Hepatocyte (in vitro differentiated cells): ENCODE data around the gene WIF1.

Source experiments
- EZH2 ChIP-seq: fragments of 200-600 bp; sonication (generic); IDR thresholded peaks from 2 replicates; pipeline ENCODE4 v1.6.1; 2016; ENCODE audit warnings: antibody characterized with exemption, mild to moderate bottlenecking, borderline replicate concordance
- EZH2phosphoT487 ChIP-seq: fragments of 200-600 bp; sonication (generic); IDR thresholded peaks from one replicate; pipeline ENCODE4 v1.6.1; 2018; ENCODE audit warnings: antibody characterized with exemption, mild to moderate bottlenecking, low read depth, moderate library complexity; ENCODE audit not compliant: unreplicated experiment, severe bottlenecking
- TF ChIP-seq, protein P1 (sequence below): fragments of 200-600 bp; sonication (generic); IDR thresholded peaks from 2 replicates; pipeline ENCODE4 v1.5.1; 2016; ENCODE audit warnings: antibody characterized with exemption, mild to moderate bottlenecking; ENCODE audit not compliant: poor library complexity

DNA sequence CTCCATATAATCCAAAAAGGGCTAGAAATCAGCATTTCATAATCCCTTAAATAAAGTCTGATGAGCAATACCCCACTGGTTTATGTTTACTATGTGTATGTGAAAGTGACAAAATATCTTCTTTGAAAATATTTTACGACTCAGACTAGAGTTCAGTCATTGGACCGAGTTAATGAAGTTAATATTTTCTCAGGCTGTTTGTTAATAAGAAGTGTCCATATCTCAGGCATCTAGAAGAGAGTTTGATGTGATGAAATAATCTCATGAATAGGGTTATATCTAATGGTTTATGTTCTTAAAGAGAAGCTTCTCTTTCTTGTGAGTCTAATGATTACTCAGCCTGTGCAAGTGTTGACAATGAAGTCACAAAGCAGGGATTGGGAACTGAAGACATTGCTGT, 51.8 kb downstream of the WIF1 start:
- TF ChIP-seq, protein P1, sequence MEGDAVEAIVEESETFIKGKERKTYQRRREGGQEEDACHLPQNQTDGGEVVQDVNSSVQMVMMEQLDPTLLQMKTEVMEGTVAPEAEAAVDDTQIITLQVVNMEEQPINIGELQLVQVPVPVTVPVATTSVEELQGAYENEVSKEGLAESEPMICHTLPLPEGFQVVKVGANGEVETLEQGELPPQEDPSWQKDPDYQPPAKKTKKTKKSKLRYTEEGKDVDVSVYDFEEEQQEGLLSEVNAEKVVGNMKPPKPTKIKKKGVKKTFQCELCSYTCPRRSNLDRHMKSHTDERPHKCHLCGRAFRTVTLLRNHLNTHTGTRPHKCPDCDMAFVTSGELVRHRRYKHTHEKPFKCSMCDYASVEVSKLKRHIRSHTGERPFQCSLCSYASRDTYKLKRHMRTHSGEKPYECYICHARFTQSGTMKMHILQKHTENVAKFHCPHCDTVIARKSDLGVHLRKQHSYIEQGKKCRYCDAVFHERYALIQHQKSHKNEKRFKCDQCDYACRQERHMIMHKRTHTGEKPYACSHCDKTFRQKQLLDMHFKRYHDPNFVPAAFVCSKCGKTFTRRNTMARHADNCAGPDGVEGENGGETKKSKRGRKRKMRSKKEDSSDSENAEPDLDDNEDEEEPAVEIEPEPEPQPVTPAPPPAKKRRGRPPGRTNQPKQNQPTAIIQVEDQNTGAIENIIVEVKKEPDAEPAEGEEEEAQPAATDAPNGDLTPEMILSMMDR, result no peak
- no peak for TF ChIP-seq EZH2phosphoT487
- TF ChIP-seq EZH2, result no peak
